PC-3 (cell line): ENCODE measurements around the gene PGS1. TPM values are rescaled to one million over a fixed set of nuclear protein-coding genes. Genes with fewer than 3 reads are reported as not detected.
A peak's percentile ranks its signal among the peaks of the same experiment; 100 is the strongest.

Experiments
- ATAC-seq: fragments of 200-7000 bp; cut with Tn5 transposase; 2 replicates; pipeline ENCODE4 v1.9.1; 2020; ENCODE audit warnings: mild to moderate bottlenecking, moderate library complexity
- BruUV-seq: library from RNA; stranded (reverse); fragments of 400-500 nt; replicated peaks from 2 replicates; lab custom pipeline; 2021; lab: Mats Ljungman, UMichigan
- CTCF ChIA-PET: fragments of 300-600 bp; sonication (Branson Sonifier 250); formaldehyde crosslinking; loops from one replicate; lab custom pipeline; 2022; ENCODE audit warnings: antibody characterized with exemption; lab: Charles Lee
- POLR2A ChIA-PET: fragments of 300-600 bp; sonication (Branson Sonifier 250); formaldehyde crosslinking; loops from one replicate; lab custom pipeline; 2022; ENCODE audit warnings: antibody characterized with exemption; ENCODE audit not compliant: unreplicated experiment; lab: Charles Lee
- DNase-seq: peaks from one replicate; pipeline ENCODE4 v3.0.0-alpha.2; 2015
- H2AFZ ChIP-seq: fragments of 300-600 bp; sonication (generic); 2 replicates; pipeline ENCODE4 v1.6.0; 2016; ENCODE audit warnings: antibody characterized with exemption, low read length
- H3F3A ChIP-seq: fragments of 300-600 bp; sonication (generic); one replicate; pipeline ENCODE4 v1.6.0; 2017; ENCODE audit warnings: antibody characterized with exemption, low read length, control low read depth, mild to moderate bottlenecking; ENCODE audit not compliant: unreplicated experiment
- H3K27ac ChIP-seq: fragments of 300-600 bp; sonication (generic); 2 replicates; pipeline ENCODE4 v1.5.1; 2016; ENCODE audit warnings: mild to moderate bottlenecking, low read length
- H3K27me3 ChIP-seq: fragments of 300-600 bp; sonication (generic); 2 replicates; pipeline ENCODE4 v1.6.1; 2016; ENCODE audit warnings: low read length, mixed read lengths
- H3K36me3 ChIP-seq: fragments of 300-600 bp; sonication (generic); 2 replicates; pipeline ENCODE4 v1.6.1; 2016; ENCODE audit warnings: low read depth, mixed run types, low read length, mixed read lengths
- H3K4me1 ChIP-seq: fragments of 300-600 bp; sonication (generic); 2 replicates; pipeline ENCODE4 v1.5.1; 2016; ENCODE audit warnings: low read length; ENCODE audit not compliant: insufficient read depth
- H3K4me2 ChIP-seq: fragments of 300-600 bp; sonication (generic); 2 replicates; pipeline ENCODE4 v1.6.0; 2016; ENCODE audit warnings: low read length
- H3K4me3 ChIP-seq: fragments of 300-600 bp; sonication (generic); 2 replicates; pipeline ENCODE4 v1.5.1; 2016; ENCODE audit warnings: mild to moderate bottlenecking, low read length, mixed read lengths
- H3K79me2 ChIP-seq: fragments of 300-600 bp; sonication (generic); 2 replicates; pipeline ENCODE4 v1.6.1; 2017; ENCODE audit warnings: low read length, mixed read lengths
- H3K9ac ChIP-seq: fragments of 300-600 bp; sonication (generic); 2 replicates; pipeline ENCODE4 v1.6.0; 2016; ENCODE audit warnings: mild to moderate bottlenecking, low read length
- H3K9me2 ChIP-seq: fragments of 300-600 bp; sonication (generic); replicated peaks from 2 replicates; pipeline ENCODE4 v1.6.1; 2016; ENCODE audit warnings: mixed run types, low read length, mixed read lengths
- H3K9me3 ChIP-seq: fragments of 300-600 bp; sonication (generic); 2 replicates; pipeline ENCODE4 v1.6.1; 2016; ENCODE audit warnings: low read length, mixed read lengths
- H4K20me1 ChIP-seq: fragments of 300-600 bp; sonication (generic); 2 replicates; pipeline ENCODE4 v1.6.1; 2016; ENCODE audit warnings: low read length, mixed read lengths
- CTCF ChIP-seq: fragments of 300-600 bp; sonication (generic); conservative IDR thresholded peaks from 2 replicates; pipeline ENCODE4 v1.5.1; 2017; ENCODE audit warnings: antibody characterized with exemption, low read depth, mild to moderate bottlenecking, low read length
- EZH2 ChIP-seq: fragments of 300-600 bp; sonication (generic); IDR thresholded peaks from one replicate; pipeline ENCODE4 v1.6.1; 2017; ENCODE audit warnings: antibody characterized with exemption, mild to moderate bottlenecking, low read length; ENCODE audit not compliant: unreplicated experiment
- EZH2phosphoT487 ChIP-seq: fragments of 300-600 bp; sonication (generic); IDR thresholded peaks from 2 replicates; pipeline ENCODE4 v1.6.1; 2018; ENCODE audit warnings: mild to moderate bottlenecking, antibody characterized with exemption, low read length, borderline replicate concordance
- intact Hi-C: fragments of 100-400 bp; cut with micrococcal nuclease; formaldehyde crosslinking; loops from 2 replicates; pipeline ENCODE4 v1.9.0; 2023
- total RNA-seq: library from RNA; depleted of rRNA; stranded (reverse); fragments of >200 nt; gene quantifications from 2 replicates; pipeline ENCODE4 v1.2.3, GENCODE V29; 2014

The PGS1 gene
- total RNA-seq, 1 experiment from 2014 or later = 47.0 TPM

GRCh38 chr17:78335209-78335608 lies 43.2 kb upstream of the PGS1 start:
- H3K9me2 ChIP-seq = no peaks in the 10 kb centered on the region
- no peaks in the 10 kb centered on the region for H3K27me3 ChIP-seq
- no peak for DNase-seq
- H3K4me1 ChIP-seq = peaks cover 86% of the 10 kb centered on the region
- peaks cover 8% of the 10 kb centered on the region for H3K79me2 ChIP-seq
- H3K4me3 ChIP-seq = peak overlapping the region; percentile 3; the same call in 1 of the 2 replicates
- peak overlapping the region; percentile 73 for H3K4me2 ChIP-seq
- no peaks in the 10 kb centered on the region for H3K9me3 ChIP-seq
- TSS peak; percentile 70 for BruUV-seq
- POLR2A ChIA-PET = interaction anchor here (0.6 to 1.4 kb wide), 5 partner anchors 18 to 77 kb away, joined by 3 to 8 read pairs (median 5); no protein-coding TSS in a partner anchor
- no peak overlapping the region for H2AFZ ChIP-seq
- peak overlapping the region; percentile 77 for H3K9ac ChIP-seq
- no peaks in the 10 kb centered on the region for H4K20me1 ChIP-seq
- no peaks in the 10 kb centered on the region for H3K36me3 ChIP-seq
- H3K27ac ChIP-seq = peak overlapping the region; percentile 96
- H3F3A ChIP-seq = peaks cover 24% of the 10 kb centered on the region
- CTCF ChIA-PET = interaction anchor here (2.0 kb wide), 1 partner anchor 84 kb away, joined by 9 read pairs; no protein-coding TSS in a partner anchor
- no peak for ATAC-seq
- TF ChIP-seq EZH2 (no peak), CTCF (no peak), EZH2phosphoT487 (no peak)
- intact Hi-C loops = loop anchor here (2.0 kb wide), 1 partner anchor 40 kb away; no protein-coding TSS in a partner anchor

GRCh38 chr17:78337244-78338109 lies 41.0 kb upstream of the PGS1 start:
- intact Hi-C loops = no loop called here
- Histone ChIP-seq H3K79me2 (peaks cover 8% of the 10 kb centered on the region), H3K4me2 (peak overlapping the region; percentile 70), H3K4me3 (peak overlapping the region; percentile 26), H2AFZ (peak overlapping the region; percentile 32), H3K27me3 (no peaks in the 10 kb centered on the region), H3K9me3 (no peaks in the 10 kb centered on the region), H3K27ac (peak overlapping the region; percentile 96), H3K4me1 (peaks cover 89% of the 10 kb centered on the region), H3K9me2 (no peaks in the 10 kb centered on the region), H3F3A (peaks cover 23% of the 10 kb centered on the region), H3K36me3 (no peaks in the 10 kb centered on the region), H3K9ac (peak overlapping the region; percentile 88), H4K20me1 (no peaks in the 10 kb centered on the region)
- POLR2A ChIA-PET = interaction anchor here (0.6 to 1.7 kb wide), 3 partner anchors 21 to 228 kb away, joined by 4 to 6 read pairs (median 5); no protein-coding TSS in a partner anchor
- ATAC-seq (peak; percentile 31), DNase-seq (peak; percentile 98)
- CTCF ChIA-PET = no interaction called here
- no TSS peak for BruUV-seq
- TF ChIP-seq CTCF (no peak), EZH2phosphoT487 (no peak), EZH2 (no peak)
